CD14-positive monocyte (primary cell): ENCODE data around the gene ZCCHC2. TPM values are rescaled to one million over a fixed set of nuclear protein-coding genes. Genes with fewer than 3 reads are reported as not detected.

Experiments
- DNase-seq, 3 donors: peaks; one replicate each; pipeline ENCODE4 v3.0.0-alpha.2; 2011 to 2022
- H2AFZ ChIP-seq: 2 replicates; pipeline ENCODE4 v1.6.0; 2012; ENCODE audit warnings: mild to moderate bottlenecking, low read depth, low read length, inconsistent platforms; ENCODE audit not compliant: insufficient read depth, poor library complexity, severe bottlenecking
- H3K27ac ChIP-seq, 2 donors: 1 replicate in 1 of 2; 2 replicates in 1 of 2; pipeline ENCODE4 v1.5.1; 2012 to 2013; ENCODE audit warnings: low read length in 2 of 2, control low read depth in 1 of 2, inconsistent platforms in 1 of 2, low read depth in 1 of 2, mild to moderate bottlenecking in 1 of 2
- H3K27me3 ChIP-seq, 2 donors: one replicate each; pipeline versions ENCODE4 v1.6.0 to v1.6.1; 2011 to 2013; ENCODE audit warnings: low read length in 2 of 2; ENCODE audit not compliant: control insufficient read depth in 2 of 2, insufficient read depth in 2 of 2
- H3K36me3 ChIP-seq, 2 donors: replicated peaks in 1 of 2; 1 replicate in 1 of 2; 2 replicates in 1 of 2; pipeline versions ENCODE4 v1.5.1 to v1.6.1; 2012 to 2013; ENCODE audit warnings: low read length in 2 of 2, control low read depth in 1 of 2, inconsistent platforms in 1 of 2, mild to moderate bottlenecking in 1 of 2; ENCODE audit not compliant: insufficient read depth in 2 of 2, control insufficient read depth in 1 of 2
- H3K4me1 ChIP-seq, 2 donors: 1 replicate in 1 of 2; 2 replicates in 1 of 2; pipeline versions ENCODE4 v1.5.1 to v1.6.1; 2012 to 2013; ENCODE audit warnings: low read length in 2 of 2, control low read depth in 1 of 2, inconsistent platforms in 1 of 2, mild to moderate bottlenecking in 1 of 2, moderate library complexity in 1 of 2; ENCODE audit not compliant: insufficient read depth in 2 of 2, control insufficient read depth in 1 of 2
- H3K4me2 ChIP-seq: replicated peaks from 2 replicates; pipeline ENCODE3; 2012; ENCODE audit warnings: low read length, moderate library complexity, mild to moderate bottlenecking; ENCODE audit not compliant: poor library complexity, severe bottlenecking; ENCODE audit errors: extremely low read depth
- H3K4me3 ChIP-seq, 3 experiments: fragments of 200-600 bp in 1 of 3; sonication (generic) in 1 of 3; replicated peaks in 1 of 3; 1 replicate in 2 of 3; 2 replicates in 1 of 3; pipeline ENCODE4 v1.5.1; 2011 to 2013; ENCODE audit warnings: low read length in 3 of 3, mild to moderate bottlenecking in 3 of 3, control low read depth in 2 of 3, low read depth in 2 of 3, inconsistent platforms in 1 of 3, moderate library complexity in 1 of 3
- H3K79me2 ChIP-seq: 2 replicates; pipeline ENCODE4 v1.6.0; 2012; ENCODE audit warnings: mild to moderate bottlenecking, control low read depth, inconsistent platforms, low read length, moderate library complexity; ENCODE audit not compliant: insufficient read depth
- H3K9ac ChIP-seq: 2 replicates; pipeline ENCODE4 v1.6.0; 2017; ENCODE audit warnings: low read length, mild to moderate bottlenecking; ENCODE audit not compliant: insufficient read depth, poor library complexity, severe bottlenecking
- H3K9me3 ChIP-seq, 2 donors: replicated peaks in 1 of 2; 1 replicate in 1 of 2; 2 replicates in 1 of 2; pipeline versions ENCODE4 v1.5.1 to v1.6.1; 2012 to 2013; ENCODE audit warnings: low read length in 2 of 2, control low read depth in 1 of 2; ENCODE audit not compliant: control insufficient read depth in 1 of 2, insufficient read depth in 1 of 2
- H4K20me1 ChIP-seq: 2 replicates; pipeline ENCODE4 v1.6.0; 2012; ENCODE audit warnings: mild to moderate bottlenecking, low read length, control low read depth, moderate library complexity; ENCODE audit not compliant: insufficient read depth
- H3K27ac Mint-ChIP-seq, 7 donors: one replicate each; pipeline ENCODE4 v1.8.0; 2020; ENCODE audit warnings: mild to moderate bottlenecking in 7 of 7, mixed read lengths in 7 of 7, moderate library complexity in 6 of 7, inconsistent platforms in 2 of 7
- H3K27me3 Mint-ChIP-seq, 3 donors: one replicate each; pipeline ENCODE4 v1.8.0; 2021 to 2022; ENCODE audit warnings: low read depth in 3 of 3, mild to moderate bottlenecking in 3 of 3, mixed read lengths in 3 of 3, moderate library complexity in 3 of 3, inconsistent platforms in 1 of 3
- H3K36me3 Mint-ChIP-seq, 2 donors: one replicate each; pipeline ENCODE4 v1.8.0; 2020; ENCODE audit warnings: mixed read lengths in 2 of 2, inconsistent platforms in 1 of 2, mild to moderate bottlenecking in 1 of 2
- H3K4me1 Mint-ChIP-seq: one replicate; pipeline ENCODE4 v1.8.0; 2020; ENCODE audit warnings: mild to moderate bottlenecking, mixed read lengths
- H3K4me3 Mint-ChIP-seq, 2 donors: one replicate each; pipeline ENCODE4 v1.8.0; 2020; ENCODE audit warnings: mild to moderate bottlenecking in 2 of 2, mixed read lengths in 2 of 2, moderate library complexity in 1 of 2
- H3K9me3 Mint-ChIP-seq, 7 donors: one replicate each; pipeline ENCODE4 v1.8.0; 2020 to 2022; ENCODE audit warnings: mixed read lengths in 7 of 7, mild to moderate bottlenecking in 6 of 7, moderate library complexity in 6 of 7, inconsistent platforms in 2 of 7
- WGBS: methylation state at CpG from one replicate; pipeline ENCODE4 v1.1.5; 2013; ENCODE audit warnings: missing lambda C conversion rate; ENCODE audit not compliant: insufficient coverage; 5-methylcytosine and 5-hydroxymethylcytosine counted together
- intact Hi-C, 2 donors: fragments of 100-400 bp; cut with micrococcal nuclease; formaldehyde crosslinking; loops; one replicate each; pipeline versions ENCODE4 v1.15.0 to v1.15.1; 2023
- polyA plus RNA-seq, 3 donors: library from polyadenylated mRNA; depleted of rRNA in 1 of 3; unstranded in 2 of 3; stranded (reverse) in 1 of 3; fragments of 300-500 nt in 2 of 3; fragments of >200 nt in 1 of 3; fragmentation: Illumina TruSeq in 2 of 3; gene quantifications; 1 replicate in 2 of 3; 2 replicates in 1 of 3; pipeline ENCODE4 v1.2.3, GENCODE V29; 2012 to 2021
- TF ChIP-seq, protein P1 (sequence below): fragments of 200-600 bp; IDR thresholded peaks from one replicate; pipeline ENCODE4 v1.8.0; 2022; ENCODE audit warnings: antibody characterized with exemption, mild to moderate bottlenecking

ZCCHC2 gene
- polyA plus RNA-seq, 3 donors: 0.59 to 24.9 (median 0.71) TPM

DNA sequence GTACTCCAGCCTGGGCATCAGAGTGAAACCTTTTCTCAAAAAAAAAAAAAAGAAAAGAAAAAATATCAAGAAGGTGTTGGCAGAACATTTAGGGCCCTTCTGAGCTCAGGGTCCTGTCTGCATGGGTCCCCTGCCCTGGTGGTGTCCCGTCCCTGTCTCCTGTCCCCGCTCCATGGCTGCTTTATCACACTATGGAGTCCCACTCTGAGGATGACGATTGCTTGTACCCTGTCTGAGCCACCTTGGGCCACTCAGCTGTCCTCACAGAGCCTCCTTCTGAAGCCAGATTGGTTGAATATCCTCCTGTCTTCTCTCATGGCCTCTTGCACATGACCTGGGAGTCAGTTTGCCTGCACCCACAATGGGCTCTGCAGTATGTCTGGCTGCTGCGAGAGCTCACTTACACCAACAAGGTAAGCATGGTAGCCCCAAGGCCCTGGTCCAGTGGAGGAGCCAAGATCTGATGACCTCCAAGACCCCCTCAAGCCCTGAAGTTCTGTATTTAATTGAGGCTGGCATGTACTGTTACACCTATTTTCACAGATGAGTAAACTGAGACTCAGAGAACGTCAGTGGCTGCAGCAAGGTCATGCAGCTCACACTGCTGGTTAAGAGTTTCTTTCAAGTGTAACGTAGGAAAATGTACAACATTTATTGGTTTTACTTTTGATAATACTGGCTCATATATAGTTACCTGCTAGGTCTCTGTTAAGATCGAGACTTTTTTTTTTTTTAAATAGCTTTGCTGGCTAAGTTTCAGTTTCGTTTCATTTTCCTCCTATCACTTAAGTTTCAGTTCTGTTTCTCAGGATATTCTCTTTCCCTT, 16.9 kb upstream of the ZCCHC2 start:
- peak overlapping the region; percentile 58 to 76 (median 74) for H3K4me3 ChIP-seq
- no peaks in the 10 kb centered on the region for H3K27me3 ChIP-seq
- Mint-ChIP-seq H3K4me3 (peak overlapping the region; percentile 69 to 86), H3K9me3 (peaks cover 3 to 16% (median 8%) of the 10 kb centered on the region in 7 donors), H3K27me3 (no peaks in the 10 kb centered on the region), H3K27ac (peak overlapping the region; percentile 87 to 93 (median 90)), H3K36me3 (peaks cover 0 to 8% of the 10 kb centered on the region in 2 donors), H3K4me1 (peaks cover 21% of the 10 kb centered on the region)
- DNase-seq: peak; percentile 34 to 74 (median 52)
- no peaks in the 10 kb centered on the region for H3K79me2 ChIP-seq
- H3K4me1 ChIP-seq: peaks cover 18 to 27% of the 10 kb centered on the region in 2 donors
- peak overlapping the region; percentile 89 for H3K4me2 ChIP-seq
- H3K27ac ChIP-seq: peak overlapping the region; percentile 42 to 88
- peak overlapping the region; percentile 73 for H2AFZ ChIP-seq
- intact Hi-C loops: no loop called here
- WGBS: 80% methylated on average over 5 of the region's 8 CpGs
- no peaks in the 10 kb centered on the region for H4K20me1 ChIP-seq
- H3K9me3 ChIP-seq: peaks cover 0 to 8% of the 10 kb centered on the region in 2 donors
- H3K36me3 ChIP-seq: no peaks in the 10 kb centered on the region
- TF ChIP-seq, protein P1, sequence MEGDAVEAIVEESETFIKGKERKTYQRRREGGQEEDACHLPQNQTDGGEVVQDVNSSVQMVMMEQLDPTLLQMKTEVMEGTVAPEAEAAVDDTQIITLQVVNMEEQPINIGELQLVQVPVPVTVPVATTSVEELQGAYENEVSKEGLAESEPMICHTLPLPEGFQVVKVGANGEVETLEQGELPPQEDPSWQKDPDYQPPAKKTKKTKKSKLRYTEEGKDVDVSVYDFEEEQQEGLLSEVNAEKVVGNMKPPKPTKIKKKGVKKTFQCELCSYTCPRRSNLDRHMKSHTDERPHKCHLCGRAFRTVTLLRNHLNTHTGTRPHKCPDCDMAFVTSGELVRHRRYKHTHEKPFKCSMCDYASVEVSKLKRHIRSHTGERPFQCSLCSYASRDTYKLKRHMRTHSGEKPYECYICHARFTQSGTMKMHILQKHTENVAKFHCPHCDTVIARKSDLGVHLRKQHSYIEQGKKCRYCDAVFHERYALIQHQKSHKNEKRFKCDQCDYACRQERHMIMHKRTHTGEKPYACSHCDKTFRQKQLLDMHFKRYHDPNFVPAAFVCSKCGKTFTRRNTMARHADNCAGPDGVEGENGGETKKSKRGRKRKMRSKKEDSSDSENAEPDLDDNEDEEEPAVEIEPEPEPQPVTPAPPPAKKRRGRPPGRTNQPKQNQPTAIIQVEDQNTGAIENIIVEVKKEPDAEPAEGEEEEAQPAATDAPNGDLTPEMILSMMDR: no peak
- H3K9ac ChIP-seq: peak overlapping the region; percentile 52

DNA sequence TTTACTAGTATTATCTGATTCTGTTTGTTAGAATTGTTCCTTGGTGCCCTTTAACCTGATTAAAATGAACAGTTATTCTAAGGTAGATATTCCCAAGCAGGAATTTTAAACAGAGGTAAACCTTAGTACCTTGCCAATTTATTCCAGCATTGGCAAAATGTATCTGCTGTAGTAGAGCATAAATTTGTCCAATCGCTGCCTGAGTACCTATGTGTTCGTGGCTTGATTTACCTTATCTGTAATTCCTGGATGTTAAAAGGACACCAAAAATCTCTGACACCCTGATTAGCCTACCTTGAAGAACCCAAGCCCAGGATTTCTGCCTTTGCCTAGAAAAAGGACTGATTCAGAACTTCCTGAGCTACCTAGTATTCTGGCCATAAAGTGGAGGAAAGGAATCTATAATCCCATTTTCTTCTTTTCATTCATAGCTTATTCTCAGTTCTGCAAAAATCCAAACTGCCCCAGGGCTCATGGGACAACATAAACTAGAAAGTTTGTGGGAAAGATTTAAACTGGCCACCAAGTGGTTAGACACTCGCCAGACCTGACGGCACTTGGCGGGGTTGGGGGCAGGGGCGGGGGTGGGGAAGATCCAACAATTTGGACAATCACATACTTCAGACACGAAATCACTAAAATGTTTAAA, 16.2 kb upstream of the ZCCHC2 start:
- H3K4me3 ChIP-seq: peak overlapping the region; percentile 58 to 76 (median 74)
- no peaks in the 10 kb centered on the region for H3K36me3 ChIP-seq
- H3K27me3 ChIP-seq: no peaks in the 10 kb centered on the region
- DNase-seq: no peak
- intact Hi-C loops: no loop called here
- H3K27me3 Mint-ChIP-seq: no peaks in the 10 kb centered on the region
- H3K36me3 Mint-ChIP-seq: peaks cover under 1 to 8% of the 10 kb centered on the region in 2 donors
- H2AFZ ChIP-seq: peak overlapping the region; percentile 73
- WGBS: no CpG with 5 or more reads among the region's 7 CpGs
- TF ChIP-seq, protein P1: no peak
- H3K9me3 ChIP-seq: peaks cover 2 to 8% of the 10 kb centered on the region in 2 donors
- H3K4me1 Mint-ChIP-seq: peaks cover 22% of the 10 kb centered on the region
- peak overlapping the region; percentile 25 to 88 for H3K27ac ChIP-seq
- peak overlapping the region; percentile 52 for H3K9ac ChIP-seq
- H3K4me3 Mint-ChIP-seq: peak overlapping the region; percentile 69 to 86
- peaks cover 3 to 19% (median 9%) of the 10 kb centered on the region in 7 donors for H3K9me3 Mint-ChIP-seq
- peak overlapping the region; percentile 89 for H3K4me2 ChIP-seq
- peaks cover 20 to 30% of the 10 kb centered on the region in 2 donors for H3K4me1 ChIP-seq
- H3K27ac Mint-ChIP-seq: peak overlapping the region; percentile 87 to 93 (median 90)
- no peaks in the 10 kb centered on the region for H4K20me1 ChIP-seq
- H3K79me2 ChIP-seq: no peaks in the 10 kb centered on the region
